WTC11 (cell line): ENCODE measurements around the gene RTL5.

Source experiments
- FOXJ3 ChIP-seq: sonication (generic); formaldehyde crosslinking; IDR thresholded peaks from 2 replicates; pipeline ENCODE4 v1.9.0; 2021; ENCODE audit warnings: missing genetic modification reagents, mild to moderate bottlenecking, borderline replicate concordance
- TF ChIP-seq, protein P1 (sequence below): fragments of 200-600 bp; IDR thresholded peaks from 2 replicates; pipeline ENCODE4 v1.8.0; 2022; ENCODE audit warnings: antibody characterized with exemption

DNA sequence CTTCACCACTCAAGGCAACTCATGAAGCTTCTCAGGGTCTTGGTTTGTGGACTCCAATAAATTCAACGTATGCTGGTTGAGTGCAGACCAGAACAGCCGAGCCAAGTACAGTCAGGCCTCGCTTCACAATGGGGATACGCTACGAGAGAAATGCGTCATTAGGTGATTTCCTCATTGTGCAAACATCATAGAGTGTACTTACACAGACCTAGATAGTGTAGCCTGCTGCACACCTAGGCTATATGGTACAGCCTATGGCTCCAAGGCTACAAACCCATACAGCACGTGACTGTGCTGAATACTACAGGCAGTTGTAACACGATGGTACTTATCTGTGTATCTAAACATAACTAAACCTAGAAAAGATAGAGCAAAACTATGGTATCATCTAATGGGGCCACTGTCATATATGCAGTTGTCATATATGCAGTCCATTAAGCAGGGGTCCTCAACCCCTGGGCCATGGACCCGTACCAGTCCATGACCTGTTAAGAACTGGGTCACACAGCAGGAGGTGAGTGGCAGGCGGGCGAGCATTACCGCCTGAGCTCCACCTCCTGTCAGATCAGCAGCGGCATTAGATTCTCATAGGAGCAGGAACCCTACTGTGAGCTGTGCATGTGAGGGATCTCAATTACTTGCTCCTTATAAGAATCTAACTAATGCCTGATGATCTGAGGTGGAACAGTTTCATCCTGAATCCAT is 31.5 kb downstream of the RTL5 start:
- no peak for TF ChIP-seq FOXJ3
- TF ChIP-seq, protein P1, sequence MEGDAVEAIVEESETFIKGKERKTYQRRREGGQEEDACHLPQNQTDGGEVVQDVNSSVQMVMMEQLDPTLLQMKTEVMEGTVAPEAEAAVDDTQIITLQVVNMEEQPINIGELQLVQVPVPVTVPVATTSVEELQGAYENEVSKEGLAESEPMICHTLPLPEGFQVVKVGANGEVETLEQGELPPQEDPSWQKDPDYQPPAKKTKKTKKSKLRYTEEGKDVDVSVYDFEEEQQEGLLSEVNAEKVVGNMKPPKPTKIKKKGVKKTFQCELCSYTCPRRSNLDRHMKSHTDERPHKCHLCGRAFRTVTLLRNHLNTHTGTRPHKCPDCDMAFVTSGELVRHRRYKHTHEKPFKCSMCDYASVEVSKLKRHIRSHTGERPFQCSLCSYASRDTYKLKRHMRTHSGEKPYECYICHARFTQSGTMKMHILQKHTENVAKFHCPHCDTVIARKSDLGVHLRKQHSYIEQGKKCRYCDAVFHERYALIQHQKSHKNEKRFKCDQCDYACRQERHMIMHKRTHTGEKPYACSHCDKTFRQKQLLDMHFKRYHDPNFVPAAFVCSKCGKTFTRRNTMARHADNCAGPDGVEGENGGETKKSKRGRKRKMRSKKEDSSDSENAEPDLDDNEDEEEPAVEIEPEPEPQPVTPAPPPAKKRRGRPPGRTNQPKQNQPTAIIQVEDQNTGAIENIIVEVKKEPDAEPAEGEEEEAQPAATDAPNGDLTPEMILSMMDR: no peak
